Measurements from ENCODE around the gene PFKL.

DNA sequence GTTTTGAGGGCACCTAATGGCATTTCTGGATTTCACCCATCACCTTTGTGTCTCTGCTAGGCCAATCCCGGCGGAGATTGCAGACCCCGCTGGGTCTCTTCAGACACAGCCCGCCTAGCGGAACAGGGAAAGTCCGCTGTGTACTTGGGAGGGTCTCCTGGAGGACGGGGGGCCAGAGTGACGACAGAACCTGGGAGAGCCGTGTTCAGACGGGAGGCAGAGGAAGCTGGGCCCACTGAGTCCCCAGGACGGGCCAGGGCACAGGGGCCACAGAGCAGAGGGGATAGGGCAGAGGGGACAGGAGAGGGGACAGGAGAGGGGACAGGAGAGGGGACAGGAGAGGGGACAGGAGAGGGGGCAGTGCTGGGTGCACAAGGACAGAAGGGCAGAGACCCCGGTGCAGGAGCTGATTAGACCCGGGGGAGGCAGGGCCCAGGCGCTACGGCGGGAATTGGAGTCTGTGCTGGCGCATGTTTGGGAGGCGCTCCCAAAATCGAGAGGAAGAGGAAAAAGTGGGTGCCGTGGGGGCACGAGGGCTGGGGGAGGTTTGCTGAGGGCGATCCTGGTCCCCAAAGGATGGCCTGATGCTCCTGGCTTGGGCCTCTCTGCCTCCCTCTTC is 66.2 kb downstream of the PFKL start:
- TF ChIP-seq, protein P1, sequence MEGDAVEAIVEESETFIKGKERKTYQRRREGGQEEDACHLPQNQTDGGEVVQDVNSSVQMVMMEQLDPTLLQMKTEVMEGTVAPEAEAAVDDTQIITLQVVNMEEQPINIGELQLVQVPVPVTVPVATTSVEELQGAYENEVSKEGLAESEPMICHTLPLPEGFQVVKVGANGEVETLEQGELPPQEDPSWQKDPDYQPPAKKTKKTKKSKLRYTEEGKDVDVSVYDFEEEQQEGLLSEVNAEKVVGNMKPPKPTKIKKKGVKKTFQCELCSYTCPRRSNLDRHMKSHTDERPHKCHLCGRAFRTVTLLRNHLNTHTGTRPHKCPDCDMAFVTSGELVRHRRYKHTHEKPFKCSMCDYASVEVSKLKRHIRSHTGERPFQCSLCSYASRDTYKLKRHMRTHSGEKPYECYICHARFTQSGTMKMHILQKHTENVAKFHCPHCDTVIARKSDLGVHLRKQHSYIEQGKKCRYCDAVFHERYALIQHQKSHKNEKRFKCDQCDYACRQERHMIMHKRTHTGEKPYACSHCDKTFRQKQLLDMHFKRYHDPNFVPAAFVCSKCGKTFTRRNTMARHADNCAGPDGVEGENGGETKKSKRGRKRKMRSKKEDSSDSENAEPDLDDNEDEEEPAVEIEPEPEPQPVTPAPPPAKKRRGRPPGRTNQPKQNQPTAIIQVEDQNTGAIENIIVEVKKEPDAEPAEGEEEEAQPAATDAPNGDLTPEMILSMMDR (IDR thresholded peaks at IDR 0.05): no peak
- no peak for TF ChIP-seq POLR2A (IDR thresholded peaks at IDR 0.05)
